ENCODE results near the gene CCDC61. TPM values are rescaled to one million over a fixed set of nuclear protein-coding genes. Genes with fewer than 3 reads are reported as not detected.

The CCDC61 gene, protein sequence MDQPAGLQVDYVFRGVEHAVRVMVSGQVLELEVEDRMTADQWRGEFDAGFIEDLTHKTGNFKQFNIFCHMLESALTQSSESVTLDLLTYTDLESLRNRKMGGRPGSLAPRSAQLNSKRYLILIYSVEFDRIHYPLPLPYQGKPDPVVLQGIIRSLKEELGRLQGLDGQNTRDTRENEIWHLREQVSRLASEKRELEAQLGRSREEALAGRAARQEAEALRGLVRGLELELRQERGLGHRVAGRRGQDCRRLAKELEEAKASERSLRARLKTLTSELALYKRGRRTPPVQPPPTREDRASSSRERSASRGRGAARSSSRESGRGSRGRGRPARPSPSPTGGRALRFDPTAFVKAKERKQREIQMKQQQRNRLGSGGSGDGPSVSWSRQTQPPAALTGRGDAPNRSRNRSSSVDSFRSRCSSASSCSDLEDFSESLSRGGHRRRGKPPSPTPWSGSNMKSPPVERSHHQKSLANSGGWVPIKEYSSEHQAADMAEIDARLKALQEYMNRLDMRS
- total RNA-seq = 10 to 100 TPM in 1 of 2 donors, 1 to 10 TPM in 1; 7.8 to 21.0 TPM
- polyA plus RNA-seq = 10 to 100 TPM in 1 of 2 donors, 1 to 10 TPM in 1; 9.4 to 12.5 TPM
- long read RNA-seq, donor 1, partial matches to known transcripts = 0 of 2 reads
- long read RNA-seq, donor 1, other reads (novel, unspliced or antisense) = 0 of 2 reads
- long read RNA-seq, donor 2 = 0 reads
- long read RNA-seq, donor 3, partial matches to known transcripts = 0 of 1 reads
- long read RNA-seq, donor 3, other reads (novel, unspliced or antisense) = 0 of 1 reads
- long read RNA-seq, donor 4 = 0 reads
- long read RNA-seq, donor 5, partial matches to known transcripts = 0 of 3 reads
- long read RNA-seq, donor 5, other reads (novel, unspliced or antisense) = 0 of 3 reads

DNA sequence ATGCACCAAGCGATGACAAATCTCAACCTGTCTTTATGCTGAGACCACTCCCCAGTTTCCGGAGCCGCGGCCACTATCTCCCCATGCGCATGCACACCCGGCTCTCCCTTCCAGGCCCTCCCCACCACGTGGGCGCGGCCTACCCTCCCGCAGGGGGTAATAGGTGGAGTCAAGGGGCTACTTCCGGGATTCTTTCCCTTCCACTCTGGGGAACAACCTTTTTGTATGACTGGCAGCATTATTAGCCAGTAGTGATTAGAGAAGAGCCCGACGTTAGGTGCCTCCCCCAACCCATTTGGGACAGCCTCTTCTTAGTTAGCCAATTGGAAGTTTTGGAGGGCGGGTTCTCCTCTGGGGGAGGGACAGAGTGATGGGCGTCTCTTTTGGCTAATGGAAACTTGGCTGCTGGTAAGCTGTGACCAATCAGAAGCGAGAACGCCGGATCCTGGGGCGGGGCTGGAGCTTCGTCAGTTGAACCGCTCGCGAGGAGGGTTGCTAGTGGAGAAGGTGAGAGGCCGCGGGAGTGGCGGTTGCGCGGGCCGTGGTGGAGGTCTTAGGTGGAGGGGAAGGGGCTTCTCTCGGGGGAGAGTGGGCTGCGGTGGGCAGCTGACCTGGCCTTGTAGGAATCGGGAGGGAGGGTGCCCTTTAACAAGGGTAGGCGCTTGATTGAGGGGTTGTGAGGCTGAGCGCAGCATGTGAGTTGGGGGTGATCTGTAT lies at the start of gene CCDC61:
TSS of gene CCDC61 (plus strand) at position 470 of the 717 bp plus-strand sequence. CDS start 7,552 bp downstream, outside the sequence.
- H3K9ac ChIP-seq (ENCODE audit: insufficient read depth in 1 of 2, low read length in 2 of 2) = peak within 1 kb of the TSS; percentile 63 to 91
- H3K4me1 ChIP-seq (ENCODE audit: control insufficient read depth in 5 of 5, insufficient read depth in 5 of 5, low read length in 5 of 5) = peaks cover 3 to 16% (median 9%) of the 10 kb centered on the region in 5 donors
- 0 to 1% methylated on average over 34 of the region's 34 CpGs for WGBS, 2 donors
- H3K36me3 ChIP-seq (ENCODE audit: control insufficient read depth in 4 of 4, insufficient read depth in 4 of 4, low read length in 4 of 4) = no peaks in the 10 kb centered on the region
- no peaks in the 10 kb centered on the region for H3K9me3 ChIP-seq (ENCODE audit: control insufficient read depth in 4 of 4, insufficient read depth in 3 of 4, low read length in 3 of 4)
- TF ChIP-seq, protein P1, sequence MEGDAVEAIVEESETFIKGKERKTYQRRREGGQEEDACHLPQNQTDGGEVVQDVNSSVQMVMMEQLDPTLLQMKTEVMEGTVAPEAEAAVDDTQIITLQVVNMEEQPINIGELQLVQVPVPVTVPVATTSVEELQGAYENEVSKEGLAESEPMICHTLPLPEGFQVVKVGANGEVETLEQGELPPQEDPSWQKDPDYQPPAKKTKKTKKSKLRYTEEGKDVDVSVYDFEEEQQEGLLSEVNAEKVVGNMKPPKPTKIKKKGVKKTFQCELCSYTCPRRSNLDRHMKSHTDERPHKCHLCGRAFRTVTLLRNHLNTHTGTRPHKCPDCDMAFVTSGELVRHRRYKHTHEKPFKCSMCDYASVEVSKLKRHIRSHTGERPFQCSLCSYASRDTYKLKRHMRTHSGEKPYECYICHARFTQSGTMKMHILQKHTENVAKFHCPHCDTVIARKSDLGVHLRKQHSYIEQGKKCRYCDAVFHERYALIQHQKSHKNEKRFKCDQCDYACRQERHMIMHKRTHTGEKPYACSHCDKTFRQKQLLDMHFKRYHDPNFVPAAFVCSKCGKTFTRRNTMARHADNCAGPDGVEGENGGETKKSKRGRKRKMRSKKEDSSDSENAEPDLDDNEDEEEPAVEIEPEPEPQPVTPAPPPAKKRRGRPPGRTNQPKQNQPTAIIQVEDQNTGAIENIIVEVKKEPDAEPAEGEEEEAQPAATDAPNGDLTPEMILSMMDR (IDR thresholded peaks at IDR 0.05; ENCODE audit: control extremely low read depth, extremely low read depth) = no peak
- no peaks in the 10 kb centered on the region for H3K27me3 ChIP-seq (ENCODE audit: control insufficient read depth in 3 of 3, insufficient read depth in 3 of 3, low read length in 2 of 3)
- peak within 1 kb of the TSS; percentile 65 to 72 for H3K27ac ChIP-seq (ENCODE audit: low read depth in 1 of 2, low read length in 1 of 2)
- peak; percentile 100 for ATAC-seq (ENCODE audit: insufficient read depth, low FRiP score)
- peak; percentile 98 to 100 (median 100) for DNase-seq
- peak within 1 kb of the TSS; percentile 74 for H3K4me3 ChIP-seq

DNA sequence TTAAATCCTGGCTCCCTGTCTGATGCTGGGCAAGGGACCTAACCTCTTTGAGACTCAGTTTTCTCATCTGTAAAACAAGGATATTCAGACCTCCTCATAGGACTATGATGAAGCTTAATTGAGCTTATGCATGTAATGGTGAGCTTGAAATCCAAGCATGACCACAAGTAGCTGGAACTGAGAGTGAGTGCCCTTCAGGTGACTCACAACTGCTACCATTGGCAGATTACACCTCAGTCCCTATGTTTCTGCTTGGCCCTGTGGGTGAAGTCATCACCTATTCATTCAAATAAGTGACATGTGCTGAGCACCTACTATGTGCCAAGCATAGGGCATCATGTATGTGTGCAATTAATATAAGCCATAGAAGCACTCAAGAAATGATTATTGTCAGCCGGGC lies 47.3 kb upstream of the CCDC61 start:
- Histone ChIP-seq H3K9ac (ENCODE audit: insufficient read depth in 1 of 2, low read length in 2 of 2) (no peak overlapping the region), H3K9me3 (ENCODE audit: control insufficient read depth in 4 of 4, insufficient read depth in 3 of 4, low read length in 3 of 4) (no peaks in the 10 kb centered on the region), H3K4me1 (ENCODE audit: control insufficient read depth in 5 of 5, insufficient read depth in 5 of 5, low read length in 5 of 5) (peaks cover 0 to 3% (median 0%) of the 10 kb centered on the region in 5 donors), H3K4me3 (no peak overlapping the region), H3K36me3 (ENCODE audit: control insufficient read depth in 4 of 4, insufficient read depth in 4 of 4, low read length in 4 of 4) (peaks cover 0 to 2% (median 0%) of the 10 kb centered on the region in 4 donors), H3K27ac (ENCODE audit: low read depth in 1 of 2, low read length in 1 of 2) (no peak overlapping the region), H3K27me3 (ENCODE audit: control insufficient read depth in 3 of 3, insufficient read depth in 3 of 3, low read length in 2 of 3) (peaks cover 0 to 3% (median 0%) of the 10 kb centered on the region in 3 donors)
- no peak for DNase-seq
- TF ChIP-seq, protein P1 (IDR thresholded peaks at IDR 0.05; ENCODE audit: control extremely low read depth, extremely low read depth) = no peak
- 91 to 95% methylated on average over 1 of the region's 1 CpG for WGBS, 2 donors
- ATAC-seq (ENCODE audit: insufficient read depth, low FRiP score) = no peak

DNA sequence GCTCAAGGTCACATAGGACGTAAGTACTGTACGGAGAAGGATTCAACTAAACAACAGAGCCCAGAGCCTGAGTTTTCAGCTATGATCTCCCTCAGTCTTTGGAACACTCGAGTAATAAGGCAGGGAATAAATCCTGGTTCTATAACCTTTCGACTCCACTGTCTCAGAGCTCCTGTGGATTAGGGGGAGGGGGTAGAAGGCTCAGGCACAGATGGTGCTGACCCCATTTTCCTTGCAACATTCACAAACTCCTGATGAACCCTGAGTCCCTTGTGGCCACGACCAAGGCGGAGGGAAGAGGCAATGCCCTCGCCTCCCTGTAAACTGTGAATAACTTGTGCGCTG lies 43.0 kb upstream of the CCDC61 start:
- WGBS, 2 donors = 46 to 55% methylated on average over 8 of the region's 8 CpGs
- peaks cover 0 to 14% (median 0%) of the 10 kb centered on the region in 5 donors for H3K4me1 ChIP-seq (ENCODE audit: control insufficient read depth in 5 of 5, insufficient read depth in 5 of 5, low read length in 5 of 5)
- H3K27ac ChIP-seq (ENCODE audit: low read depth in 1 of 2, low read length in 1 of 2) = no peak overlapping the region
- no peak overlapping the region for H3K4me3 ChIP-seq
- H3K36me3 ChIP-seq (ENCODE audit: control insufficient read depth in 4 of 4, insufficient read depth in 4 of 4, low read length in 4 of 4) = peaks cover 0 to 2% (median 0%) of the 10 kb centered on the region in 4 donors
- peaks cover 0 to 6% (median 0%) of the 10 kb centered on the region in 4 donors for H3K9me3 ChIP-seq (ENCODE audit: control insufficient read depth in 4 of 4, insufficient read depth in 3 of 4, low read length in 3 of 4)
- TF ChIP-seq, protein P1 (IDR thresholded peaks at IDR 0.05; ENCODE audit: control extremely low read depth, extremely low read depth) = no peak
- no peak for ATAC-seq (ENCODE audit: insufficient read depth, low FRiP score)
- no peak overlapping the region for H3K9ac ChIP-seq (ENCODE audit: insufficient read depth in 1 of 2, low read length in 2 of 2)
- no peaks in the 10 kb centered on the region for H3K27me3 ChIP-seq (ENCODE audit: control insufficient read depth in 3 of 3, insufficient read depth in 3 of 3, low read length in 2 of 3)
- DNase-seq = no peak

Data from lung (tissue), 16 donors.